Erythroblast (primary cell): ENCODE results near the gene MALT1.

Source experiments
- GATA1 ChIP-seq: IDR thresholded peaks from 2 replicates; pipeline ENCODE4 v1.6.1; 2011; ENCODE audit warnings: low read depth, mild to moderate bottlenecking, control low read depth, low read length, moderate library complexity
- POLR2A ChIP-seq: IDR thresholded peaks from 2 replicates; pipeline ENCODE4 v1.6.1; 2011; ENCODE audit warnings: mild to moderate bottlenecking, low read length

GRCh38 chr18:58758046-58758445 is 86.8 kb downstream of the MALT1 start:
- no peak for TF ChIP-seq POLR2A
- TF ChIP-seq GATA1, result no peak
